HepG2 (cell line): ENCODE data around the gene TMEM184B. TPM values are rescaled to one million over a fixed set of nuclear protein-coding genes. Genes with fewer than 3 reads are reported as not detected.

Experiments
- DNMT1 ChIP-seq: sonication (generic); formaldehyde crosslinking; IDR thresholded peaks from 2 replicates; pipeline ENCODE4 v1.5.1; 2020; ENCODE audit warnings: mild to moderate bottlenecking, missing genetic modification reagents
- EHMT2 ChIP-seq: fragments of 200-600 bp; sonication (generic); IDR thresholded peaks from 2 replicates; pipeline ENCODE4 v1.7.0; 2017; ENCODE audit warnings: antibody characterized with exemption, low read depth, low read length, borderline replicate concordance
- HNF4G ChIP-seq, 2 experiments: sonication (generic) in 1 of 2; formaldehyde crosslinking in 1 of 2; IDR thresholded peaks; 2 replicates each; pipeline versions ENCODE4 v1.4.0 to v1.6.1; 2011 to 2020; ENCODE audit warnings: borderline replicate concordance in 2 of 2, low read depth in 2 of 2, mild to moderate bottlenecking in 2 of 2, low read length in 1 of 2, missing genetic modification reagents in 1 of 2, moderate library complexity in 1 of 2
- MATR3 ChIP-seq: sonication (generic); formaldehyde crosslinking; IDR thresholded peaks from 2 replicates; pipeline ENCODE4 v1.4.0; 2020; ENCODE audit warnings: missing genetic modification reagents
- PHB2 ChIP-seq: fragments of 450-650 bp; IDR thresholded peaks from 2 replicates; pipeline ENCODE4 v1.6.1; 2018; ENCODE audit not compliant: partially characterized antibody
- SMYD3 ChIP-seq: sonication (generic); formaldehyde crosslinking; IDR thresholded peaks from 2 replicates; pipeline ENCODE4 v1.8.1; 2023; ENCODE audit warnings: mild to moderate bottlenecking, missing genetic modification reagents
- TOPORS ChIP-seq: sonication (generic); formaldehyde crosslinking; IDR thresholded peaks from 2 replicates; pipeline ENCODE4 v1.8.0; 2023; ENCODE audit warnings: mild to moderate bottlenecking, missing genetic modification reagents
- YEATS2 ChIP-seq: sonication (generic); formaldehyde crosslinking; IDR thresholded peaks from 2 replicates; pipeline ENCODE4 v1.4.0; 2020; ENCODE audit warnings: missing genetic modification reagents, borderline replicate concordance
- ZFP91 ChIP-seq: sonication (generic); formaldehyde crosslinking; IDR thresholded peaks from 2 replicates; pipeline ENCODE4 v1.9.0; 2022; ENCODE audit warnings: missing genetic modification reagents, mild to moderate bottlenecking, borderline replicate concordance
- ZNF672 ChIP-seq: sonication (generic); formaldehyde crosslinking; IDR thresholded peaks from 2 replicates; pipeline ENCODE4 v1.8.1; 2022; ENCODE audit warnings: missing genetic modification reagents
- polyA plus RNA-seq, 8 experiments: library from polyadenylated mRNA; depleted of rRNA in 3 of 8; stranded (reverse) in 7 of 8; unstranded in 1 of 8; fragments of >200 nt; fragmentation: Illumina TruSeq in 4 of 8; extraction: Trizol in 4 of 8; gene quantifications; 2 replicates each; pipeline versions ENCODE4 v1.2.1 to v1.2.3, GENCODE V29; 2011 to 2016; ENCODE audit warnings: low read depth in 4 of 8, missing spikeins in 1 of 8, mixed read lengths in 1 of 8; ENCODE audit not compliant: insufficient read depth in 1 of 8
- total RNA-seq, 5 experiments: library from RNA; depleted of rRNA; stranded (reverse); fragments of >200 nt; fragmentation: Illumina TruSeq; extraction: Trizol; gene quantifications; 2 replicates each; pipeline ENCODE4 v1.2.3, GENCODE V29; 2016; ENCODE audit warnings: low read depth in 1 of 5
- TF ChIP-seq, protein P1 (sequence below): sonication (generic); formaldehyde crosslinking; IDR thresholded peaks from 2 replicates; pipeline ENCODE4 v1.4.0; 2020; ENCODE audit warnings: mild to moderate bottlenecking, missing genetic modification reagents
- TF ChIP-seq, protein P2 (sequence below): IDR thresholded peaks from 2 replicates; pipeline ENCODE4 v1.6.1; 2016; ENCODE audit warnings: mild to moderate bottlenecking
- TF ChIP-seq, protein P3 (sequence below): sonication (generic); formaldehyde crosslinking; IDR thresholded peaks from 2 replicates; pipeline ENCODE4 v1.5.0; 2020; ENCODE audit warnings: mild to moderate bottlenecking, missing genetic modification reagents, moderate library complexity

TMEM184B gene
- total and polyA plus RNA-seq, 2 of the 13 experiments (the other 11 are each of a cell fraction or from before 2014, with no cell fraction given), result 15.9 to 16.0 TPM

DNA sequence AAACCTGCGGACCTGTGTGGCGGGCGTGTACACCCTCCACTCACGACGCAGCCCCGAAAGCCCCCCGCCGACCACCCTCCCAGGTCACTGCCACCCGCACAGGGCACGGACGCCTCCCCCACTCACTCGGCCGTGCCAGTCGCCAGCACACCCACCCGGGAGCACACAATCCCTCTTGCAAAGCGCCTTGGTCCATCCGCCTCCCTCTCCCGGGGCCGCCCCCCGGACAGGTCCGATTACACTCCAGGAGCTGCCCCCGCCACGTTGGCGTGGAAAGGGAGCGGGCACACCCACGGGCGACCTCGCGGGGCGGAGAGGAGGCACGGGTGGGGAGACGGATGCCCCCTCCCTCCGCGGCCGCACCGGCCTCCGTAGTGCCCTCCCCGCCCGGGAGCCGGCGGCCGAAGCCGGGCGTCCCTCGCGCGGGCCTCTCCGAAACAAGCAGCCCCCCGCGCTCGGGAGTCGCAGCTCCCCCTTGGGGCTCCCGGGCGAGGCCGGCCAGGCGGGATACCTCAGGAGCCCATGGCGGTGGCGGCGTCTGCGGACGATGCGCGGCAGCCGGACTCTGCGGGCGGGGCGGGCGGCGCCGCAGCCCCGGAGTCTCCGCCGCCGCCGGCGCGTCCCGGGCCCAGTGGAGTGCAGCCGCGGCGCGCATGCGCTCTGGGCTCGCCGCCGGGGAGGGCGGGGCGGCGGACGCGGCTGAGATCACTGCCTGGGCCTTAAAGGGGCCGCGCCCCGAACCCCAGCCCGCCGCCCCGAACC, at the start of gene TMEM184B (continued):
- TF ChIP-seq, protein P1, sequence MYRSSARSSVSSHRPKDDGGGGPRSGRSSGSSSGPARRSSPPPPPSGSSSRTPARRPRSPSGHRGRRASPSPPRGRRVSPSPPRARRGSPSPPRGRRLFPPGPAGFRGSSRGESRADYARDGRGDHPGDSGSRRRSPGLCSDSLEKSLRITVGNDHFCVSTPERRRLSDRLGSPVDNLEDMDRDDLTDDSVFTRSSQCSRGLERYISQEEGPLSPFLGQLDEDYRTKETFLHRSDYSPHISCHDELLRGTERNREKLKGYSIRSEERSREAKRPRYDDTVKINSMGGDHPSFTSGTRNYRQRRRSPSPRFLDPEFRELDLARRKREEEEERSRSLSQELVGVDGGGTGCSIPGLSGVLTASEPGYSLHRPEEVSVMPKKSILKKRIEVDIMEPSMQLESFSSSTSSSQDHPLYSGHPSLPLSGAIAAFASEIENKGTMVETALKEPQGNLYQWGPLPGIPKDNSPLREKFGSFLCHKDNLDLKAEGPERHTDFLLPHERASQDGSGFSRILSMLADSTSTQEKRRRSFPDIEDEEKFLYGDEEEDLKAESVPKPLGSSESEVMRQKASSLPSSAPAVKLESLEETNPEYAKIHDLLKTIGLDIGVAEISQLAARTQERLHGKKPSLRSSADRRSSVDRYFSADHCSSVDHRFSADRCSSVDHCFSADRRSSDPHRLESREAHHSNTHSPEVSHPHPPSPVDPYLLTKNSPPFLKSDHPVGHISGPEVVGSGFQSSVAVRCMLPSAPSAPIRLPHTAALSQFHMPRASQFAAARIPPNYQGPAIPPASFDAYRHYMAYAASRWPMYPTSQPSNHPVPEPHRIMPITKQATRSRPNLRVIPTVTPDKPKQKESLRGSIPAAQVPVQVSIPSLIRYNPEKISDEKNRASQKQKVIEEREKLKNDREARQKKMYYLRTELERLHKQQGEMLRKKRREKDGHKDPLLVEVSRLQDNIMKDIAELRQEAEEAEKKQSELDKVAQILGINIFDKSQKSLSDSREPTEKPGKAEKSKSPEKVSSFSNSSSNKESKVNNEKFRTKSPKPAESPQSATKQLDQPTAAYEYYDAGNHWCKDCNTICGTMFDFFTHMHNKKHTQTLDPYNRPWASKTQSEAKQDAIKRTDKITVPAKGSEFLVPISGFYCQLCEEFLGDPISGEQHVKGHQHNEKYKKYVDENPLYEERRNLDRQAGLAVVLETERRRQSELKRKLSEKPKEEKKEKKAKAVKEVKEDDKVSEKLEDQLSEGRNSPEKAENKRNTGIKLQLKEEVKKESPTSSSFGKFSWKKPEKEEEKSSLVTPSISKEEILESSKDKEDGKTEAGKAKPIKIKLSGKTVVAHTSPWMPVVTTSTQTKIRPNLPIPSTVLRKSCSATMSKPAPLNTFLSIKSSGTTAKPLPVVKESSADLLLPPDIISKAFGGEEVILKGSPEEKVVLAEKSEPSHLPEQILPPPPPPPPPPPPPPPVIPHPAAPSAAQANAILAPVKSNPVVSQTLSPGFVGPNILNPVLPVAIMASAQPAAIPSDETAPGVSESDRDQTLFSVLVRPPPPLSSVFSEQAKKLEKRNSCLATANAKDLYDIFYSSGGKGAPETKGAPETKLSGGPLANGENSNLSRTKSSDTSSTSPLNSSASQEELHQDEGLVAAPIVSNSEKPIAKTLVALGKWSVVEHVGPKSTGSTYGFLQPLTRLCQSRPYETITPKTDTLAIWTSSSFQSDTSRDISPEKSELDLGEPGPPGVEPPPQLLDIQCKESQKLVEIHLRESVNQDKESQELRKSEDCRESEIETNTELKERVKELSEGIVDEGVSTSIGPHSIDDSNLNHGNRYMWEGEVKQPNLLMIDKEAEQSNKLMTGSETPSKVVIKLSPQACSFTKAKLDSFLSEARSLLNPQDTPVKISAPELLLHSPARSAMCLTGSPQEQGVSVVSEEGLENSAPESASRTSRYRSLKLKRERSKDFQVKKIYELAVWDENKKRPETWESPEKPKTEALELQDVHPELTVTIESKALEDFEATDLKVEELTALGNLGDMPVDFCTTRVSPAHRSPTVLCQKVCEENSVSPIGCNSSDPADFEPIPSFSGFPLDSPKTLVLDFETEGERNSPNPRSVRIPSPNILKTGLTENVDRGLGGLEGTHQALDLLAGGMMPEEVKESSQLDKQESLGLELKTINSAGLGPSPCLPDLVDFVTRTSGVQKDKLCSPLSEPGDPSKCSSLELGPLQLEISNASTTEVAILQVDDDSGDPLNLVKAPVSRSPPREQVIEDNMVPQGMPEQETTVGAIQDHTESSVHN (CRISPR knock-in tag), result no peak
- TF ChIP-seq ZFP91 (no peak; the same call in none of the 2 replicates), HNF4G (IDR thresholded peaks at IDR 0.05; ENCODE audit: borderline replicate concordance, low read depth, low read length) (no peak), HNF4G (CRISPR knock-in tag; IDR thresholded peaks at IDR 0.05; ENCODE audit: borderline replicate concordance, low read depth) (no peak), DNMT1 (CRISPR knock-in tag) (no peak), YEATS2 (CRISPR knock-in tag) (no peak), TOPORS (CRISPR knock-in tag) (0 out of 2 replicates have a peak, but pooled peaks have one; percentile 12), SMYD3 (CRISPR knock-in tag) (no peak), EHMT2 (no peak), MATR3 (CRISPR knock-in tag) (no peak), PHB2 (no peak), ZNF672 (no peak)
- TF ChIP-seq, protein P2, sequence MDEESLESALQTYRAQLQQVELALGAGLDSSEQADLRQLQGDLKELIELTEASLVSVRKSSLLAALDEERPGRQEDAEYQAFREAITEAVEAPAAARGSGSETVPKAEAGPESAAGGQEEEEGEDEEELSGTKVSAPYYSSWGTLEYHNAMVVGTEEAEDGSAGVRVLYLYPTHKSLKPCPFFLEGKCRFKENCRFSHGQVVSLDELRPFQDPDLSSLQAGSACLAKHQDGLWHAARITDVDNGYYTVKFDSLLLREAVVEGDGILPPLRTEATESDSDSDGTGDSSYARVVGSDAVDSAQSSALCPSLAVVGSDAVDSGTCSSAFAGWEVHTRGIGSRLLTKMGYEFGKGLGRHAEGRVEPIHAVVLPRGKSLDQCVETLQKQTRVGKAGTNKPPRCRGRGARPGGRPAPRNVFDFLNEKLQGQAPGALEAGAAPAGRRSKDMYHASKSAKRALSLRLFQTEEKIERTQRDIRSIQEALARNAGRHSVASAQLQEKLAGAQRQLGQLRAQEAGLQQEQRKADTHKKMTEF (CRISPR knock-in tag), result peak; percentile 26; the same call in 1 of the 2 replicates
- TF ChIP-seq, protein P3, sequence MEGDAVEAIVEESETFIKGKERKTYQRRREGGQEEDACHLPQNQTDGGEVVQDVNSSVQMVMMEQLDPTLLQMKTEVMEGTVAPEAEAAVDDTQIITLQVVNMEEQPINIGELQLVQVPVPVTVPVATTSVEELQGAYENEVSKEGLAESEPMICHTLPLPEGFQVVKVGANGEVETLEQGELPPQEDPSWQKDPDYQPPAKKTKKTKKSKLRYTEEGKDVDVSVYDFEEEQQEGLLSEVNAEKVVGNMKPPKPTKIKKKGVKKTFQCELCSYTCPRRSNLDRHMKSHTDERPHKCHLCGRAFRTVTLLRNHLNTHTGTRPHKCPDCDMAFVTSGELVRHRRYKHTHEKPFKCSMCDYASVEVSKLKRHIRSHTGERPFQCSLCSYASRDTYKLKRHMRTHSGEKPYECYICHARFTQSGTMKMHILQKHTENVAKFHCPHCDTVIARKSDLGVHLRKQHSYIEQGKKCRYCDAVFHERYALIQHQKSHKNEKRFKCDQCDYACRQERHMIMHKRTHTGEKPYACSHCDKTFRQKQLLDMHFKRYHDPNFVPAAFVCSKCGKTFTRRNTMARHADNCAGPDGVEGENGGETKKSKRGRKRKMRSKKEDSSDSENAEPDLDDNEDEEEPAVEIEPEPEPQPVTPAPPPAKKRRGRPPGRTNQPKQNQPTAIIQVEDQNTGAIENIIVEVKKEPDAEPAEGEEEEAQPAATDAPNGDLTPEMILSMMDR (CRISPR knock-in tag), result no peak
